Psoas muscle (tissue), 8 donors: ENCODE results near the gene CNGA2. TPM values are rescaled to one million over a fixed set of nuclear protein-coding genes. Genes with fewer than 3 reads are reported as not detected.
"Not testable (repeated sequence)": the region's sequence is repeated elsewhere in the genome, so short reads cannot be mapped to it uniquely, and the experiment has no call there.

Experiments used
- ATAC-seq, 4 donors: fragments of 200-7000 bp; cut with Tn5 transposase; one replicate each; pipeline ENCODE4 v1.9.1; 2020; ENCODE audit warnings: moderate library complexity in 3 of 4, mild to moderate bottlenecking in 2 of 4
- DNase-seq, 2 donors: peaks; one replicate each; pipeline ENCODE4 v3.0.0-alpha.2; 2020
- H3K27ac ChIP-seq: fragments of 200-600 bp; one replicate; pipeline ENCODE4 v1.8.0; 2022
- H3K27me3 ChIP-seq, 3 donors: fragments of 200-600 bp in 1 of 3; one replicate each; pipeline versions ENCODE4 v1.6.1 to v1.8.0; 2013 to 2022; ENCODE audit warnings: low read length in 2 of 3, mild to moderate bottlenecking in 2 of 3, moderate library complexity in 1 of 3; ENCODE audit not compliant: insufficient read depth in 3 of 3
- H3K36me3 ChIP-seq, 2 donors: fragments of 200-600 bp in 1 of 2; one replicate each; pipeline versions ENCODE4 v1.6.1 to v1.8.0; 2013 to 2022; ENCODE audit warnings: low read depth in 1 of 2, mild to moderate bottlenecking in 1 of 2, moderate library complexity in 1 of 2; ENCODE audit not compliant: insufficient read depth in 1 of 2
- H3K4me1 ChIP-seq: fragments of 200-600 bp; one replicate; pipeline ENCODE4 v1.8.0; 2022
- H3K4me3 ChIP-seq: fragments of 200-600 bp; one replicate; pipeline ENCODE4 v1.8.0; 2022; ENCODE audit warnings: mild to moderate bottlenecking
- H3K9me3 ChIP-seq: fragments of 200-600 bp; one replicate; pipeline ENCODE4 v1.8.0; 2022
- CTCF ChIP-seq: fragments of 200-600 bp; IDR thresholded peaks from one replicate; pipeline ENCODE4 v1.8.0; 2022; ENCODE audit warnings: antibody characterized with exemption
- WGBS, 3 donors: extraction: QIAGEN DNeasy Blood & Tissue Kit; methylation state at CpG; one replicate each; pipeline versions ENCODE4 v1.1.6 to v1.1.7; 2013; 5-methylcytosine and 5-hydroxymethylcytosine counted together
- intact Hi-C, 2 donors: fragments of 100-400 bp; cut with DNase I; formaldehyde crosslinking; loops; one replicate each; pipeline versions ENCODE4 v1.11.0 to v1.14.2; 2022
- polyA plus RNA-seq, 3 donors: library from polyadenylated mRNA; stranded (reverse); fragments of 200-250 nt; gene quantifications; one replicate each; pipeline ENCODE4 v1.2.3, GENCODE V29; 2013
- total RNA-seq, 4 donors: library from RNA; stranded (reverse); fragmentation: NEBNext Ultra II Directional in 2 of 4; extraction: Animal tissue kit (Norgen Biotek cat#: 25700) in 2 of 4; gene quantifications; one replicate each; pipeline versions ENCODE4 v1.2.1 to v1.2.4, GENCODE V29; 2021 to 2023
- donor health status: healthy with polysubstance abuse.
- donor health status: DM: no; HTN: no; CAD: no; lungs with moderate emphysema.
- donor health status: Bipolar disorder and iron deficiency.
- donor health status: healthy.
- donor health status: DM: yes; HTN: yes; CAD: no.
- donor health status: DM: no; HTN: no; CAD: no.
- donor health status: DM: no; HTN: no; CAD: no.
- donor health status: DM: yes; HTN: yes; CAD: no.

CNGA2 gene
- total and polyA plus RNA-seq, 7 donors = not detected

GRCh38 chrX:151694661-151695582 is 39.6 kb upstream of the CNGA2 start, which contains the start of gene PRRG3:
Gene PRRG3 (plus strand): TSS chrX:151695458. CDS start chrX:151698815, 3,357 bp downstream.
- no peaks in the 10 kb centered on the region for H3K9me3 ChIP-seq
- ATAC-seq = no peak
- intact Hi-C loops = no loop called here
- 4 to 23% (median 8%) methylated on average over 12 to 67 of the region's 100 CpGs for WGBS, 3 donors
- no peaks in the 10 kb centered on the region for H3K4me1 ChIP-seq
- H3K36me3 ChIP-seq = no peaks in the 10 kb centered on the region
- peaks cover 0 to 15% (median 3%) of the 10 kb centered on the region in 3 donors for H3K27me3 ChIP-seq
- TF ChIP-seq CTCF = no peak
- peak within 1 kb of the TSS; percentile 36 for H3K4me3 ChIP-seq
- no peak for DNase-seq
- no peak within 1 kb of the TSS for H3K27ac ChIP-seq

GRCh38 chrX:151695583-151696340 is 38.8 kb upstream of the CNGA2 start:
- Histone ChIP-seq H3K4me1 (no peaks in the 10 kb centered on the region), H3K9me3 (no peaks in the 10 kb centered on the region), H3K4me3 (peak overlapping the region; percentile 36), H3K36me3 (no peaks in the 10 kb centered on the region), H3K27ac (no peak overlapping the region), H3K27me3 (peaks cover 0 to 15% (median 3%) of the 10 kb centered on the region in 3 donors)
- TF ChIP-seq CTCF = no peak
- intact Hi-C loops = no loop called here
- 27 to 51% (median 31%) methylated on average over 18 to 19 of the region's 19 CpGs for WGBS, 3 donors
- DNase-seq = no peak
- no peak for ATAC-seq

GRCh38 chrX:151697082-151697481 is 37.5 kb upstream of the CNGA2 start:
- H3K36me3 ChIP-seq, H3K4me1 ChIP-seq, H3K4me3 ChIP-seq, DNase-seq, H3K27ac ChIP-seq, ATAC-seq, intact Hi-C loops, H3K9me3 ChIP-seq: not testable (repeated sequence)
- peaks cover 0 to 15% (median 3%) of the 10 kb centered on the region in 3 donors for H3K27me3 ChIP-seq
- 65 to 71% (median 67%) methylated on average over 7 to 8 of the region's 8 CpGs for WGBS, 3 donors

GRCh38 chrX:151697522-151697921 is 37.0 kb upstream of the CNGA2 start:
- Histone ChIP-seq H3K27ac (no peak overlapping the region), H3K9me3 (no peaks in the 10 kb centered on the region), H3K4me1 (no peaks in the 10 kb centered on the region), H3K4me3 (no peak overlapping the region), H3K27me3 (peaks cover 0 to 15% (median 3%) of the 10 kb centered on the region in 3 donors), H3K36me3 (no peaks in the 10 kb centered on the region)
- 32 to 44% (median 41%) methylated on average over 4 of the region's 4 CpGs for WGBS, 3 donors
- ATAC-seq = peak; percentile 15 to 65 (median 54)
- intact Hi-C loops = no loop called here
- TF ChIP-seq CTCF = no peak
- DNase-seq = peak in 1 of 2 donors; percentile 30

GRCh38 chrX:151698485-151698884 is 36.1 kb upstream of the CNGA2 start:
- Histone ChIP-seq H3K36me3 (no peaks in the 10 kb centered on the region), H3K9me3 (no peaks in the 10 kb centered on the region), H3K27me3 (peaks cover 0 to 12% (median 3%) of the 10 kb centered on the region in 3 donors), H3K4me3 (no peak overlapping the region), H3K4me1 (no peaks in the 10 kb centered on the region), H3K27ac (no peak overlapping the region)
- ATAC-seq (no peak), DNase-seq (no peak)
- 68 to 100% (median 92%) methylated on average over 3 to 6 of the region's 6 CpGs for WGBS, 3 donors
- intact Hi-C loops = no loop called here
- TF ChIP-seq CTCF = no peak
